Fibroblast of lung (primary cell): ENCODE data around the gene LARP4B. TPM values are rescaled to one million over a fixed set of nuclear protein-coding genes. Genes with fewer than 3 reads are reported as not detected.

Experiments used
- DNase-seq, 2 donors: peaks; one replicate each; pipeline versions ENCODE4 v3.0.0 to v3.0.0-alpha.2; 2010; ENCODE audit warnings: low read depth in 2 of 2
- H2AFZ ChIP-seq: 2 replicates; pipeline ENCODE4 v1.5.1; 2012; ENCODE audit warnings: low read length, control low read depth, inconsistent platforms
- H3K27ac ChIP-seq: 2 replicates; pipeline ENCODE4 v1.5.1; 2011; ENCODE audit warnings: low read length, control low read depth; ENCODE audit not compliant: insufficient read depth
- H3K27me3 ChIP-seq: 2 replicates; pipeline ENCODE4 v1.5.1; 2011; ENCODE audit warnings: mild to moderate bottlenecking, low read length; ENCODE audit not compliant: control insufficient read depth, insufficient read depth
- H3K36me3 ChIP-seq: 2 replicates; pipeline ENCODE4 v1.5.1; 2011; ENCODE audit warnings: low read length; ENCODE audit not compliant: control insufficient read depth, insufficient read depth
- H3K4me1 ChIP-seq: 2 replicates; pipeline ENCODE4 v1.5.1; 2011; ENCODE audit warnings: low read length; ENCODE audit not compliant: control insufficient read depth, insufficient read depth; ENCODE audit errors: extremely low read depth
- H3K4me2 ChIP-seq: 2 replicates; pipeline ENCODE4 v1.5.1; 2011; ENCODE audit warnings: low read length, control low read depth; ENCODE audit not compliant: insufficient read depth; ENCODE audit errors: extremely low read depth
- H3K4me3 ChIP-seq, 4 experiments: fragments of 200-600 bp in 1 of 4; sonication (generic) in 1 of 4; replicated peaks in 1 of 4; 2 replicates each; pipeline ENCODE4 v1.5.1; 2011 to 2016; ENCODE audit warnings: low read length in 4 of 4, low read depth in 3 of 4, mild to moderate bottlenecking in 3 of 4, control low read depth in 2 of 4, inconsistent platforms in 1 of 4, mixed read lengths in 1 of 4; ENCODE audit not compliant: insufficient read depth in 1 of 4; ENCODE audit errors: control extremely low read depth in 1 of 4
- H3K79me2 ChIP-seq: 2 replicates; pipeline ENCODE4 v1.5.1; 2012; ENCODE audit warnings: mild to moderate bottlenecking, low read length, inconsistent platforms; ENCODE audit not compliant: control insufficient read depth, insufficient read depth
- H3K9ac ChIP-seq: 2 replicates; pipeline ENCODE4 v1.5.1; 2011; ENCODE audit warnings: mild to moderate bottlenecking, low read length, control low read depth; ENCODE audit not compliant: insufficient read depth
- H3K9me3 ChIP-seq: 2 replicates; pipeline ENCODE4 v1.5.1; 2012; ENCODE audit warnings: low read depth, low read length; ENCODE audit not compliant: control insufficient read depth, insufficient read depth
- H4K20me1 ChIP-seq: 2 replicates; pipeline ENCODE4 v1.5.1; 2011; ENCODE audit warnings: low read length; ENCODE audit not compliant: control insufficient read depth, insufficient read depth; ENCODE audit errors: extremely low read depth
- EZH2 ChIP-seq: IDR thresholded peaks from 2 replicates; pipeline ENCODE4 v1.5.1; 2012; ENCODE audit warnings: low read length, control low read depth, mild to moderate bottlenecking; ENCODE audit errors: missing control alignments
- polyA plus RNA-seq, 2 donors: library from polyadenylated mRNA; depleted of rRNA in 1 of 2; stranded (reverse) in 1 of 2; unstranded in 1 of 2; fragments of >200 nt; gene quantifications; 2 replicates each; pipeline ENCODE4 v1.2.1, GENCODE V29; 2011 to 2012; ENCODE audit warnings: missing spikeins in 1 of 2
- total RNA-seq: library from RNA; depleted of rRNA; stranded (reverse); fragments of >200 nt; gene quantifications from 2 replicates; pipeline ENCODE4 v1.2.1, GENCODE V29; 2014
- TF ChIP-seq, protein P1 (sequence below), 2 donors: IDR thresholded peaks in 1 of 2; conservative IDR thresholded peaks in 1 of 2; 1 replicate in 1 of 2; 2 replicates in 1 of 2; pipeline ENCODE4 v1.5.1; 2011 to 2012; ENCODE audit warnings: low read length in 2 of 2, control low read depth in 1 of 2, inconsistent platforms in 1 of 2, low read depth in 1 of 2, mild to moderate bottlenecking in 1 of 2

LARP4B gene
- total and polyA plus RNA-seq, 2 donors (not counting 1 experiment from before 2014, with no cell fraction given): 25.4 to 38.6 TPM

DNA sequence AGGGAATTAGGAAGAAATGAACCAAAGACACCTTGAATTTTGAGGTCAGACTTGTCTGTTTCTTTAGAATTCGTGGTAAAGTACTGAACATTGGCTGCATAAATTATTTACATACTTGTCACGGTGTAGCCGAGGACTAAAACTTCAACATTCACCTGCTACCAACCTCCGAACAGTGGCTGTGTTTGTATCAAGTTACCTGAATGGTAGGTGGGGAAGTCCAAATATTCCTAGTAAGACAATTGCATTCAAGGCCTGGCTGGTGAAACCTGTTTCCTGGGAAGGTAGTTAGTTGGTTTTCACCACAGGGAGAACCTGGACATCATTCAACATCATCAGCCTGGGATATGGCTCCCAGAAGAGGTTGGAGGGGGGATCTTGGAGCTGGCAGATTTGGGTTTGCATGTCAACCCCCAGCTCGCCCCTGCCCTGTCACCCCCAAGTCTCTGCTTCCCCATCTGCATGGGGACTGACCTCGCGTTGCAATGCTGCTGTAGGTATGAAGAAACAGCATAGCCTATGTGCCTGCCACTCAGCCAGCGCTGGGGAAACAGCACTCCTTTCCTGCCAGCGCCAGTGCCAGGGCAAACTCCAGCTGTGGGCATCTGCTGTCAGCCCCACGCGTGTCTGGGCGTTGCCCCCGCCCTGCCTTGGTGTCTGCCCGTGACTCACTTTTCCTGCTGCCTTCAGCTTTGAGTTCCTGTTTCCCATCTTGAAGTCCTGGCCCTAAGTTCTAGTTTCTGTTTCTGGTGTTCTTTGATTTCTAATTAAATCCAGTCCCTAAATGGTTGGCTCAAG lies 12.7 kb upstream of the LARP4B start:
- H3K27me3 ChIP-seq: no peaks in the 10 kb centered on the region
- peak overlapping the region; percentile 11 for H3K4me2 ChIP-seq
- no peaks in the 10 kb centered on the region for H3K79me2 ChIP-seq
- no peaks in the 10 kb centered on the region for H3K36me3 ChIP-seq
- no peaks in the 10 kb centered on the region for H3K4me1 ChIP-seq
- no peak for TF ChIP-seq EZH2
- TF ChIP-seq, protein P1, sequence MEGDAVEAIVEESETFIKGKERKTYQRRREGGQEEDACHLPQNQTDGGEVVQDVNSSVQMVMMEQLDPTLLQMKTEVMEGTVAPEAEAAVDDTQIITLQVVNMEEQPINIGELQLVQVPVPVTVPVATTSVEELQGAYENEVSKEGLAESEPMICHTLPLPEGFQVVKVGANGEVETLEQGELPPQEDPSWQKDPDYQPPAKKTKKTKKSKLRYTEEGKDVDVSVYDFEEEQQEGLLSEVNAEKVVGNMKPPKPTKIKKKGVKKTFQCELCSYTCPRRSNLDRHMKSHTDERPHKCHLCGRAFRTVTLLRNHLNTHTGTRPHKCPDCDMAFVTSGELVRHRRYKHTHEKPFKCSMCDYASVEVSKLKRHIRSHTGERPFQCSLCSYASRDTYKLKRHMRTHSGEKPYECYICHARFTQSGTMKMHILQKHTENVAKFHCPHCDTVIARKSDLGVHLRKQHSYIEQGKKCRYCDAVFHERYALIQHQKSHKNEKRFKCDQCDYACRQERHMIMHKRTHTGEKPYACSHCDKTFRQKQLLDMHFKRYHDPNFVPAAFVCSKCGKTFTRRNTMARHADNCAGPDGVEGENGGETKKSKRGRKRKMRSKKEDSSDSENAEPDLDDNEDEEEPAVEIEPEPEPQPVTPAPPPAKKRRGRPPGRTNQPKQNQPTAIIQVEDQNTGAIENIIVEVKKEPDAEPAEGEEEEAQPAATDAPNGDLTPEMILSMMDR (conservative IDR thresholded peaks at IDR 0.05 in 1 of 2, IDR thresholded peaks at IDR 0.05 in 1 of 2; ENCODE audit: low read depth in 1 of 2, low read length in 2 of 2): no peak
- H3K9ac ChIP-seq: no peak overlapping the region
- DNase-seq: peak; percentile 21 to 39
- no peak overlapping the region for H3K4me3 ChIP-seq
- H4K20me1 ChIP-seq: no peaks in the 10 kb centered on the region
- no peaks in the 10 kb centered on the region for H3K9me3 ChIP-seq
- peak overlapping the region; percentile 54 for H2AFZ ChIP-seq
- H3K27ac ChIP-seq: no peak overlapping the region

DNA sequence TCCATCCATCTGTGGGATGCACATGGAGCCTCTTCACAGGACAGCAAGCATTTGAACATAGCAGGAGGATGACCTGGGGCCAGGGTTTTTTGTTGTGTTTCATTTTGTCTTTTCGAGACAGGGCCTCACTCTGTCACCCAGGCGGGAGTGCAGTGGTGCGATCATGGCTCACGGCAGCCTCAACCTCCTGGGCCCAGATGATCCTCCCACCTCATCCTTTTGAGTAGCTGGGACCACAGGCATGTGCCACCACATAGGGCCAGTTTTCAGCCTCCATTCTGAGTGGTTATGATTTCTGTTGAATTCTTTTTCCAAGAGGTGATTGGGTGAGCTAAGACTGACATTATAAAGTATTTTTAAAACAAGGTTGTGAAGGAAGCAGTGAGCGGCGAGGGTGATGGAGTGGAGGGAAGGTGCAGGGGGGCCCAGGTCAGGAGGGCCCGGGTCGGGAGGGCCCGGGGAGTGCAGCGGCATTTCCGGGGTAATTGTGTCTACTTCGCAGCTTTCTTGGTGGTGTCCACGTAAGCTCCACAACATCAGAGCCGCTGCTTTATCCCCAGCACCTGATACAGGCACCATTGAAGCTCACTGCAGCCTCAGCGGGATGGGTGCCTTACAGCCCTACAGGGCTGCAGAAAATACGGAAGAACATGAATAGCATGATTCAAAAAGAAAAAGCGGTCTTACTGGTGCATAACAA lies 12.0 kb upstream of the LARP4B start:
- Histone ChIP-seq H3K27ac (no peak overlapping the region), H3K4me1 (no peaks in the 10 kb centered on the region), H3K9me3 (no peaks in the 10 kb centered on the region), H3K79me2 (no peaks in the 10 kb centered on the region), H3K4me3 (no peak overlapping the region), H3K36me3 (no peaks in the 10 kb centered on the region), H2AFZ (no peak overlapping the region), H3K27me3 (no peaks in the 10 kb centered on the region), H3K9ac (no peak overlapping the region), H4K20me1 (no peaks in the 10 kb centered on the region), H3K4me2 (no peak overlapping the region)
- no peak for TF ChIP-seq EZH2
- TF ChIP-seq, protein P1 (conservative IDR thresholded peaks at IDR 0.05 in 1 of 2, IDR thresholded peaks at IDR 0.05 in 1 of 2; ENCODE audit: low read depth in 1 of 2, low read length in 2 of 2): no peak
- no peak for DNase-seq

DNA sequence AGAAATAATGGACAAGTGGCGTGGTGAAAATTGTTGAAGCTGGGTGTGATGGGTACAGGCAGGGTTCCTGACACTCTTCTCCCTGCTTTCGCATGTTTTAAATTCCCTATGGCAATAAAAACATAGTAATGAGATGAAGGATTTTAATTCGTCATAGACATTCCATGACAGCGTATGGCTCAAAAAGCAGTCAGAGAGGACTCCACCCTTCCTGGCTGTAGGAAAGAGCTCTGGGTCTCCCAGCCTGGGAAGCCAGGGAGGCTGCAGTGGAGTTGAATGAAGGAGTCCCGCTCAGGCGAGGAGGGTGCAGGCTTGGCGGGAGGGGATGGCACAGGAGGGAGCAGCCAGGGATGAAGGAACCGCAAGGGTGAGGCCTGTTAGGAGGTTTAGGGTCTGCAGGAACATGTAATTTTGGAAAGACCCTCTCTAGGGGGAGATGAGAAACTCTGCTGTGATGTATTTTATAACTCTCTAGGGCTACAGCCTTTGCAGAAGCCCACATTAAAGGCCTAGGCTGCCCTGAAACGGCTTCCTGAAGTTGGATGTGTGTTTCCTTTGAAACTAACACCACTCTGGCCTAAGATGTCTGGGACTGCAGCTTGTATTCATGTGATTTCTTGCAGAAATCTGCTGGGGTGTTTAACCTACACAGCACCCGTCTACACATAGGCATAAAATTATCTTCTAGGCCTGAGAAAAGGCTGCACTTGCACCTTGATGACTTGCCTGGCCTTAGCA lies 7.6 kb upstream of the LARP4B start:
- Histone ChIP-seq H3K27me3 (no peaks in the 10 kb centered on the region), H3K36me3 (no peaks in the 10 kb centered on the region), H3K4me1 (no peaks in the 10 kb centered on the region), H2AFZ (no peak overlapping the region), H3K9ac (no peak overlapping the region), H3K27ac (no peak overlapping the region), H3K4me2 (no peak overlapping the region), H3K9me3 (no peaks in the 10 kb centered on the region), H4K20me1 (no peaks in the 10 kb centered on the region), H3K4me3 (no peak overlapping the region), H3K79me2 (no peaks in the 10 kb centered on the region)
- DNase-seq: no peak
- TF ChIP-seq EZH2: no peak
- TF ChIP-seq, protein P1 (conservative IDR thresholded peaks at IDR 0.05 in 1 of 2, IDR thresholded peaks at IDR 0.05 in 1 of 2; ENCODE audit: low read depth in 1 of 2, low read length in 2 of 2): no peak
